HepG2 (cell line): ENCODE measurements around the gene ZNF736. TPM values are rescaled to one million over a fixed set of nuclear protein-coding genes. Genes with fewer than 3 reads are reported as not detected.

Experiments used
- ATAC-seq: fragments of 200-7000 bp; cut with Tn5 transposase; 3 replicates; pipeline ENCODE4 v1.9.1; 2020; ENCODE audit warnings: mild to moderate bottlenecking, moderate library complexity
- BruUV-seq: library from RNA; stranded (reverse); fragments of 400-500 nt; replicated peaks from 2 replicates; lab custom pipeline; 2021; lab: Mats Ljungman, UMichigan
- CTCF ChIA-PET: fragments of 300-600 bp; formaldehyde crosslinking; extraction: SDS; loops from one replicate; lab custom pipeline; 2021; ENCODE audit warnings: low total read pairs, inconsistent platforms, low intra/inter-chr PET ratio; lab: Yijun Ruan, JAX
- POLR2A ChIA-PET: fragments of 350-600 bp; sonication (Branson Sonifier 250); formaldehyde crosslinking; loops from one replicate; lab custom pipeline; 2020; ENCODE audit warnings: antibody characterized with exemption, inconsistent platforms; lab: Yijun Ruan, JAX
- DNase-seq: peaks from one replicate; pipeline ENCODE4 v3.0.0-alpha.2; 2015; ENCODE audit warnings: low spot score
- FAIRE-seq: peaks from 3 replicates; lab custom pipeline; 2011; peaks lifted over from hg19 to GRCh38; lab: Jason Lieb, UNC
- H2AFZ ChIP-seq: one replicate; pipeline ENCODE4 v1.6.1; 2011; ENCODE audit warnings: low read length, inconsistent platforms
- H3K27ac ChIP-seq: fragments of 300-600 bp; 3 replicates; pipeline ENCODE4 v1.8.0; 2011; ENCODE audit warnings: mixed run types, mild to moderate bottlenecking, mixed read lengths, low read length, inconsistent platforms; ENCODE audit not compliant: insufficient read depth; ENCODE audit errors: extremely low read length
- H3K27me3 ChIP-seq, 2 experiments: fragments of 200-600 bp in 1 of 2; 2 replicates in 1 of 2; 3 replicates in 1 of 2; pipeline versions ENCODE4 v1.6.0 to v1.8.0; 2011; ENCODE audit warnings: low read length in 2 of 2, mild to moderate bottlenecking in 2 of 2, moderate library complexity in 2 of 2, inconsistent platforms in 1 of 2; ENCODE audit not compliant: insufficient read depth in 2 of 2, control insufficient read depth in 1 of 2
- H3K36me3 ChIP-seq, 2 experiments: fragments of 200-600 bp in 1 of 2; replicated peaks in 1 of 2; 2 replicates in 1 of 2; 3 replicates in 1 of 2; pipeline versions ENCODE4 v1.5.1 to v1.8.0; 2011; ENCODE audit warnings: low read length in 2 of 2, inconsistent platforms in 1 of 2; ENCODE audit not compliant: insufficient read depth in 2 of 2, control insufficient read depth in 1 of 2
- H3K4me1 ChIP-seq: 2 replicates; pipeline ENCODE4 v1.5.1; 2012; ENCODE audit warnings: low read length, inconsistent platforms; ENCODE audit not compliant: insufficient read depth
- H3K4me2 ChIP-seq: 2 replicates; pipeline ENCODE4 v1.6.0; 2011; ENCODE audit warnings: low read depth, low read length, inconsistent platforms
- H3K4me3 ChIP-seq, 3 experiments: fragments of 200-600 bp in 1 of 3; sonication (generic), shearing (Covaris generic) in 1 of 3; replicated peaks in 1 of 3; 2 replicates each; pipeline ENCODE4 v1.5.1; 2011 to 2016; ENCODE audit warnings: low read length in 3 of 3, inconsistent platforms in 2 of 3, low read depth in 2 of 3, mild to moderate bottlenecking in 2 of 3, control low read depth in 1 of 3, mixed read lengths in 1 of 3; ENCODE audit not compliant: insufficient read depth in 1 of 3
- H3K79me2 ChIP-seq: one replicate; pipeline ENCODE4 v1.6.1; 2011; ENCODE audit warnings: low read length, inconsistent platforms; ENCODE audit not compliant: insufficient read depth
- H3K9ac ChIP-seq: 2 replicates; pipeline ENCODE4 v1.6.0; 2011; ENCODE audit warnings: mild to moderate bottlenecking, low read depth, low read length, inconsistent platforms; ENCODE audit not compliant: insufficient read depth
- H3K9me3 ChIP-seq: 2 replicates; pipeline ENCODE4 v1.5.1; 2012; ENCODE audit warnings: mild to moderate bottlenecking, low read length
- H4K20me1 ChIP-seq: 2 replicates; pipeline ENCODE4 v1.6.0; 2011; ENCODE audit warnings: inconsistent platforms, mild to moderate bottlenecking, low read length, moderate library complexity; ENCODE audit not compliant: insufficient read depth
- CERS6 ChIP-seq: sonication (generic); formaldehyde crosslinking; IDR thresholded peaks from 2 replicates; pipeline ENCODE4 v1.5.0; 2020; ENCODE audit warnings: missing genetic modification reagents
- E2F1 ChIP-seq: sonication (generic); formaldehyde crosslinking; IDR thresholded peaks from 2 replicates; pipeline ENCODE4 v1.5.0; 2020; ENCODE audit warnings: missing genetic modification reagents
- MTA1 ChIP-seq: sonication (generic); formaldehyde crosslinking; IDR thresholded peaks from 2 replicates; pipeline ENCODE4 v1.4.0; 2020; ENCODE audit warnings: missing genetic modification reagents, mild to moderate bottlenecking, borderline replicate concordance
- NFKBIZ ChIP-seq: IDR thresholded peaks from 2 replicates; pipeline ENCODE4 v1.6.1; 2018; ENCODE audit warnings: missing genetic modification reagents, missing compliant biosample characterization
- THAP9 ChIP-seq: sonication (generic); formaldehyde crosslinking; IDR thresholded peaks from 2 replicates; pipeline ENCODE4; 2020; ENCODE audit warnings: missing genetic modification reagents, mild to moderate bottlenecking, borderline replicate concordance
- ZNF136 ChIP-seq: sonication (generic); formaldehyde crosslinking; IDR thresholded peaks from 2 replicates; pipeline ENCODE4 v1.8.1; 2022; ENCODE audit warnings: low read depth, mild to moderate bottlenecking, moderate library complexity, missing genetic modification reagents
- ZNF318 ChIP-seq: sonication (generic); formaldehyde crosslinking; IDR thresholded peaks from 2 replicates; pipeline ENCODE4 v1.4.0; 2020; ENCODE audit warnings: mild to moderate bottlenecking, missing genetic modification reagents
- ZNF619 ChIP-seq: sonication (generic); formaldehyde crosslinking; IDR thresholded peaks from 2 replicates; pipeline ENCODE4 v1.4.0; 2020; ENCODE audit warnings: mild to moderate bottlenecking, missing genetic modification reagents
- ZNF772 ChIP-seq: sonication (generic); formaldehyde crosslinking; IDR thresholded peaks from 2 replicates; pipeline ENCODE4 v1.5.0; 2020; ENCODE audit warnings: mild to moderate bottlenecking, missing genetic modification reagents
- WGBS: methylation state at CpG from one replicate; pipeline ENCODE4 v1.1.6; 2017; ENCODE audit warnings: low lambda C conversion rate; 5-methylcytosine and 5-hydroxymethylcytosine counted together
- in situ Hi-C: cut with HindIII; loops from 2 replicates; pipeline ENCODE4 v1.10.0; 2017; ENCODE audit warnings: low pct_unique_long_range_greater_than_20kb; ENCODE audit not compliant: extremely low pct_ligation_motif_present
- intact Hi-C: fragments of 100-400 bp; cut with micrococcal nuclease; formaldehyde crosslinking; loops from one replicate; pipeline ENCODE4 v1.10.0; 2022; ENCODE audit not compliant: unreplicated experiment
- polyA plus RNA-seq, 8 experiments: library from polyadenylated mRNA; depleted of rRNA in 3 of 8; stranded (reverse) in 7 of 8; unstranded in 1 of 8; fragments of >200 nt; fragmentation: Illumina TruSeq in 4 of 8; extraction: Trizol in 4 of 8; gene quantifications; 2 replicates each; pipeline versions ENCODE4 v1.2.1 to v1.2.3, GENCODE V29; 2011 to 2016; ENCODE audit warnings: low read depth in 4 of 8, missing spikeins in 1 of 8, mixed read lengths in 1 of 8; ENCODE audit not compliant: insufficient read depth in 1 of 8
- total RNA-seq, 5 experiments: library from RNA; depleted of rRNA; stranded (reverse); fragments of >200 nt; fragmentation: Illumina TruSeq; extraction: Trizol; gene quantifications; 2 replicates each; pipeline ENCODE4 v1.2.3, GENCODE V29; 2016; ENCODE audit warnings: low read depth in 1 of 5

Gene ZNF736
- total and polyA plus RNA-seq, 2 of the 13 experiments (the other 11 are each of a cell fraction or from before 2014, with no cell fraction given), result not detected

- H4K20me1 ChIP-seq, result no peaks in the 10 kb centered on the region
- H3K4me3 ChIP-seq, result no peak overlapping the region
- H3K27me3 ChIP-seq, result no peaks in the 10 kb centered on the region
- POLR2A ChIA-PET, result no interaction called here
- no peaks in the 10 kb centered on the region for H3K36me3 ChIP-seq
- no peaks in the 10 kb centered on the region for H3K4me1 ChIP-seq
- FAIRE-seq (no peak), DNase-seq (no peak), ATAC-seq (no peak)
- intact Hi-C loops, result no loop called here
- H3K4me2 ChIP-seq, result no peak overlapping the region
- H3K27ac ChIP-seq, result no peak overlapping the region
- H3K9ac ChIP-seq, result no peak overlapping the region
- no TSS peak for BruUV-seq
- CTCF ChIA-PET, result no interaction called here
- in situ Hi-C loops, result no loop called here
- 13% methylated on average over 1 of the region's 1 CpG for WGBS
- no peak overlapping the region for H2AFZ ChIP-seq
- no peaks in the 10 kb centered on the region for H3K79me2 ChIP-seq
- peaks cover 78% of the 10 kb centered on the region for H3K9me3 ChIP-seq
- TF ChIP-seq MTA1 (no peak), ZNF318 (no peak), CERS6 (no peak), ZNF136 (CRISPR knock-in tag) (no peak), E2F1 (CRISPR knock-in tag) (no peak), ZNF619 (CRISPR knock-in tag) (no peak), ZNF772 (CRISPR knock-in tag) (no peak), NFKBIZ (no peak), THAP9 (CRISPR knock-in tag) (no peak)
Measured at GRCh38 chr7:64266341-64266919, 47.3 kb upstream of the ZNF736 start.
